Measurements from ENCODE around the gene PPP2R2D.
"Not testable (repeated sequence)": the region's sequence is repeated elsewhere in the genome, so short reads cannot be mapped to it uniquely, and the experiment has no call there.

The PPP2R2D gene

DNA sequence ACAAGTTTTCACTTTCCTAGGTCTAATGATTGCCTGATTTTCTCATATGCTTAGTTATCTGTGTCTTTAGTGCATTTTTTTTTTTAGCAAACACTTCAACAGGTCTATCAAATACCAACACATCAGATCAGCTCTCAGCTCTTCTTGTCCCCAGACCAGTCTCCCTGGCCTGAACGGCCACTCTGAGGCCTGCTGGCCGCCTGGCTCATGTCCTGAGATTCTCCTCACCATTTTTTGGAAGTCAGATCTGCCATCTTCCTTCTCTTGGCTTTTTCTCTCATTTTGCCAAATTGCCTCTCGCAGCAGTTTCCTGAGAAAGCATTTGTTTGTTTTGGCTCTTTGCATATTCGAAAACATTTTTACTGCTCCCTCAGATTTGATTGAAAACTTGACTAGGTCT, 29.3 kb downstream of the PPP2R2D start:
- DNase-seq: no peak

GRCh38 chr10:131930586-131931330, 29.9 kb downstream of the PPP2R2D start:
- DNase-seq: no peak

- DNase-seq: no peak
Observed at GRCh38 chr10:131931981-131932380, 31.2 kb downstream of the PPP2R2D start.

DNA sequence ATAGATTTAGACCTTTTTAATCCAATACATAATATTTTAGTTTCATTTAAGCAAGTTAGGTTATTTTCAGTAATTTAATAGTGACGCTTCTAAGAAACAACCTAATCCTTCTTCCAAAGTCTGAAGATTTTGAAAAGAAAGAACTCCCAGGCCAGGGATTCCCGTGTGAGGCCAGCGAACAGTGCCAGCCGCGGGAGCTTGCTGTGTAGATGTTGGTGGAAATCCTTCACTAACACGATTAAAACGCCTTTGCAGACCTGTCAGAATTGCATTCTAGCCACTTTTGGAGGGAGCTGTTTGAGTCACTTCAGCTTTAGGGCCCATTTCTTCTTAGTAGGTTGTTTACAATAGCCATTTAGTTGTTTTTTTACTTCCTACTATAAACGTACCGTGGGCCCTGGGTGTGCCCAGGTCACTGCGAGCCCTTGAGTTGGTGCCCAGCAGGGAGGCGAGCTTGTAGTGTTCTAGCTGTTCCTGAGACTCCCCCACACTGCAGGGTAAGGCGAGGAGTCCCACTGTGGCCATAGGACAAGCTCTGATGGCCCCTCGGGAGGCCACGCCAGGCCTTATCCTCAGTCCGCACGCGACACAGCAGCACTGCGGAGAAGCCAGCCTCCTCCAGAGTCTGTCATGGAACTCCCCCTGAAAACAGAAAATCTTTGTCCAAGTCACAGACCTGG, 32.3 kb downstream of the PPP2R2D start:
- DNase-seq: no peak

GRCh38 chr10:131933696-131934086, 32.9 kb downstream of the PPP2R2D start:
- DNase-seq: no peak

- DNase-seq: no peak
Observed at GRCh38 chr10:131934769-131935168, 34.0 kb downstream of the PPP2R2D start.

DNA sequence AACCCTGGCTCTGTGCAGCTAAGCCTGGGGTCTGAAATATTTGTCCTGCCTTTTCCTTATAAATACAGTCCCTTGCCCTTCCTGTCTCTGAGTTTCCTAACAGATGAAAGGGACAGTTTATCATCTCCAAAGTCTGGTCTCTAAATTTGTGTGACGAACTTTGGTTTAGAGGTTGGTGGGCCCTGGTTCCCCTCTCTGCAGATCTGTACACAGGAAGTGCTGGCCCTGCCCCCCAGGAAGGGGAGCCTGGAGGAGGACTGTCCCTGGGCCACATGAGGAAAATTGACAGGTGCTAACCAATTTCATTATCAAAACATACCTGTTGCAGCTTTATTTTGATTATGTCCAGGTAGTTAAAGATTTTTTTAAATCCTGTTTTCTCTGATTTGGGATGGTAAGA, 34.5 kb downstream of the PPP2R2D start:
- no peak for DNase-seq

DNA sequence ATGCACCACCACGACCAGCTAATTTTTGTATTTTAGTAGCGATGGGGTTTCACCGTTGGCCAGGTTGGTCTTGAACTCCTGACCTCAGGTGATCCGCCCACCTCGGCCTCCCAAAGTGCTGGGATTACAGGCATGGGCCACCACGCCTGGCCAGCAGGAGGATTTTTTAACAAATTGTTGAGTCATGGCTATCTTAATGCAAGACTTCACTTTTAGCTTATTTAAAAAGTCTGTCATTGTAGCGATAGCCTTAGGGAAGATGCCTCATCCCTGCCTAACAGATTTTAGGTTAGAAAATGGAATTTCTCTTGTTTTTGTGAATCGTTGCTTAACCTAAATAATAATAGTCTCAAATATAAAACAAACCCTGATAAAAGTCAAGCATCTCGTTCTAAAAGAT, 35.5 kb downstream of the PPP2R2D start:
- no peak for DNase-seq

- no peak for DNase-seq
Observed at GRCh38 chr10:131936736-131937135, 35.9 kb downstream of the PPP2R2D start.

DNA sequence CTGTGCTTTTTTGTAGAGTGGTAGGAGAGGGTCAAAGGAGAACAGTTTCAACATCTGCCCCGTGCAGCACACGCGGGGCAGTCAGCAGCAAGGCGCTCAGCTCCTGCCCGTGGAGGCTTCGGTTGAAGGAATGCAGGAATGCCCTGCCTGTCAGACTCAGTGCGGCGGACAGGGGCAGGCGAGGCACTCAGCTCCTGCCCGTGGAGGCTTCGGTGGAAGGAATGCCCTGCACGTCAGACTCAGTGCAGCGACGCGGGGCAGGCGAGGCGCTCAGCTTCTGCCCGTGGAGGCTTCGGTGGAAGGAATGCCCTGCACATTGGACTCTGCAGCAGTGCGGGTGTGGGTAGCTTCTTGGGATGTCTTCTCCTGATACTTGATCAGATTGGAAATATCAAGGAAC, 37.0 kb downstream of the PPP2R2D start:
- DNase-seq: no peak

DNA sequence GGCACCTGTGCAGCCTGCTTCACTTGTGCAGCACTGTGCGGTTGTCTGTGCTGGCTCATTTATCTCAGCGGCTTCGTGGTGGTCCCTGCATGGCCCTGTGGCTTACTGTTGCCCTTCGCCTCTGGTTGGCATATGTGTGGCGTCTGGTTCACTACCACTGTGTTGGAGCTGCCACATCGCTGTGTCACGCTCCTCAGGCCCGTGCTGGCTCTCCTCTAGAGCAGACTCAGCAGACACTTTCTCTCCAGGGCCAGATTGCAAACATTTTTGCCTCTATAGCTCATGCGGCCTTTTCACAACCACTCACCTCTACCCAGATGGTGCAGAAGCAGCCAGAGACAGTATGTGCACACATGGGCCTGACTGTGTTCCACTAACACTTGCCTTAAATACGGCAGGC, 37.9 kb downstream of the PPP2R2D start:
- DNase-seq: no peak

DNA sequence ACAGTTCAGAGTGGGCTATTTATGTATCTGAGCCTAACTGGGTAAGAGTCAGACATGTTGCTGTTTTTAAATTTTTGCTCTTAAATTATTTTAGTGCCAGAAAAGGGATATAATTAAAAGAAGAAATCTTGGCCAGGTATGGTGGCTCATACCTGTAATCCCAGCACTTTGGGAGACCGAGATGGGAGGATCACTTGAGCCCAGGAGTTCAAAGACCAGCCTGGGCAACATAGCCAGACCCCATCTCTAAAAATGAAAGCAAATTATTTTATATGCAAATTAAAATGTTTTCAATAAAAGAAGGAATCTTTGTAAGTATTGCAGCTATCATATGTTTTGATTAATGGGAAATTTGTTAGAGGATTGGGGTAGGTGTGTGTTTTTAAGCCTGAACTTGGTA, 41.6 kb downstream of the PPP2R2D start:
- no peak for DNase-seq

DNA sequence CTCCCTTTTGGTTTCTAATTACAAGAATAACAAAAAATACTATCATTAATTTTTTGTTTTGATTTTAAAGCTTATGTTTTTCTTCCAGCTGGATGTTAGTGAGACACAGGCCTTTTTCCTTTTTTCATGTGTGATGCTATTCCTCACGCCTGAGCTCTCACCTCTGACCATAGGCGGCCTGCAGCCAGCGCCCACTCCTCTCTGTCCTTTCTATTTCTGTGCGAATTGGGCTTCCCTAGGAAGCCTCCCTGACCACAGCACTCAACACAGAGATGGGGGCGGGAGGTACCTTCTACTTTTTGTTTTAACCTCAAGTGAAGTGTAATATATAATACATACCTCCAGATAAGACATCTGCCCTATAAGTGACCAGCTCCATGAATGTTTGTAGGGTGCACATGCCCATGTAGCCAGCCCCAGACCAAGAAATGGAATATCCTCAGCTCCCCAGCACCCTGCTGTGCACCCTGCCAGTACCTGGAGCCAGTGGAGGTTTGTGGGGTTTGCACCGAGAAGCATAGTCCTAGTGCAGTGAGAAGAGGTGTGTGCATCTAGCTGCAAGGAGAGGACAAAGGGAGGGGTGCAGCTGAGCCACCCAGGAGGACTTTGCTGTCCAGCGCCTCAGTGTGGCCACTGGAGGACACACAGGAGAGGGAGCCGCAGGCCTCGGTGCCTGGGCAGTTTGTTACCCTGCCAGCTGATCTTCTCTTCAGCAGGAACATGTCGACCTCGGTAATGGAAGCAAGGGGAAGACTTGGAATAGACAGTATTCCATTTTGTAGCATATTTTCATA, 42.4 kb downstream of the PPP2R2D start:
- peak; percentile 59 for DNase-seq

DNA sequence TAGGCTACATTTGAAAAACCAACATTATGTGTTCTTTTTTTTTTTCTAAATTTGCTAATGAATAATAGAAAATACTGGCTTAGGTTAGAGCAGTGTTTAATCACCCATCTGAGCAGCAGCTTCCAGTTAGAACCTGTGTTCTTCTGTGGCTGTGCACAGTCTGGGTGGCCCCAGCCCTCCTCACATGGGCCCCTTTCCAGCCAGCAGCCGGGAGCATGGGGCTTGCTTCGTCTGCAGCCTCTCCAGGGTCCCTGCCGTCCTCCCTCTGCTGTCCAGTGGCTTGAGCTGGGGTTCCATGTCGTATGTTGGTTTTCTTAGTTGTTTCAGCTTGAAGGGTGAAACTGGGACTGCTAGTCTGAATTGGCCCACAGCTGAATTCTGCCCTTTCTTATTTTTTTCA, 43.6 kb downstream of the PPP2R2D start:
- no peak for DNase-seq

DNA sequence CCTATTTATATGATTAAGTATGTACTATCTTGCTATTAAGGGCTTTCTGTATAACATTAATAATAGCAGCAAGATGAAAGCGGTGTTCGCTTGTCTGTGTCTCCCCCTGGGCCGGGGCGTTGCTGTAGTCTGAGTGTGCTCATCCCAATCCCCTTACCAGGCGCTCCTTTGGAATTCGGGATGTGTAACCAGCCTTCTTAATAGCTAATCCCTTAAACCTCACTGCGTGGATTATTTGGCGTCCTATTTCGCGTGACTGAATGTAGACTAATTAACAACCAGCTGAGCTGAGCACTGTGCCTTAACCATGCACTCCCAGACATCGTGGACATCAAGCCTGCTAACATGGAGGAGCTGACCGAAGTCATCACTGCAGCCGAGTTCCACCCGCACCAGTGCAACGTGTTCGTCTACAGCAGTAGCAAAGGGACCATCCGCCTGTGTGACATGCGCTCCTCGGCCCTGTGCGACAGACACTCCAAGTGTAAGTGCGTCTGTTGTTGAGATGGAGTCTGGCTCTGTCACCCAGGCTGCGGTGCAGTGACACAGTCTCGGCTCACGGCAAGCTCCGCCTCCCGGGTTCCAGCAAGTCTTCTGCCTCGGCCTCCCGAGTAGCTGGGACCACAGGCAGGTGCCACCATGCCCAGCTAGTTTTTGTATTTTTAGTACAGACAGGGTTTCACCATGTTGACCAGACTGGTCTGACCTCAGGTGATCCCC, 44.3 kb downstream of the PPP2R2D start:
- DNase-seq: no peak

DNA sequence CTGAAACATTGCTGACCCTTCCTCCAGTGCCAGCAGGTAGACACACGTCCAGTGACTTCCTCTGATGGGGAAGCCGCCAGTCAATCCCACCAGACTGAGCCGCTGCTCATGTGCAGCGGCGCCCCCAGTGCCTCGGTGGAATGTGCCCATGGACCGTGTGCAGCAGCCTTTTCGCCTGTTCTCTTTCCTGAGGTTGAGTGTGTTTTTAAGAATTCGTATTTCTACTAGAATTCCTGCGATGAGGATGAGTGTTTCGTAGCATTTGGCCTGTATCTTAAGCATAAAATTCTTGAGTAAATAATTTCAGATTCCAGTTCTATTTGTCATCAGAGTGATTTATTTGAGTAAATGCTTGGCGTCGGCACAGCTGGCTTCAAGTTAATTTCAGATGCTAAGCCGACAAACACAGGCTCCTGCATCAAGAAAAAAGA, 45.5 kb downstream of the PPP2R2D start:
- DNase-seq: peak; percentile 62

DNA sequence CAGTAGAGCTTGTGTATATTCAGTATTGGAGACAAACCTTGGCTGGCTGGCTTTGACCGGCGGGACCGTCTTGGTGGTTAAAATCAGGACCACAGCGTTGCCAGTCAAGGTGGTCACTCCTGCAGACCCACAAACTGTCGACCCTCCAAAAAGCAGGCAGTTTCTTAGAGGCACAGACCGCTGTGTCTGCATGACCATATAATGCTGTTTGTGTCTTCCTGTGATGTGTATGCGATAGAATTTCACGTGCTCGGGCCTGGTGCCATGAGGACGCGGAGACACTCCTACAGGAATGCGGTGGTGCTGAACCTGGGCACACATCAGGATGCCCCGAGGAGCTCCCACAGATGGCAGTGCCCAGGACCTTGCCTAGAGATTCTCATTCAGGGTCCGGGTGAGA, 46.1 kb downstream of the PPP2R2D start:
- no peak for DNase-seq

DNA sequence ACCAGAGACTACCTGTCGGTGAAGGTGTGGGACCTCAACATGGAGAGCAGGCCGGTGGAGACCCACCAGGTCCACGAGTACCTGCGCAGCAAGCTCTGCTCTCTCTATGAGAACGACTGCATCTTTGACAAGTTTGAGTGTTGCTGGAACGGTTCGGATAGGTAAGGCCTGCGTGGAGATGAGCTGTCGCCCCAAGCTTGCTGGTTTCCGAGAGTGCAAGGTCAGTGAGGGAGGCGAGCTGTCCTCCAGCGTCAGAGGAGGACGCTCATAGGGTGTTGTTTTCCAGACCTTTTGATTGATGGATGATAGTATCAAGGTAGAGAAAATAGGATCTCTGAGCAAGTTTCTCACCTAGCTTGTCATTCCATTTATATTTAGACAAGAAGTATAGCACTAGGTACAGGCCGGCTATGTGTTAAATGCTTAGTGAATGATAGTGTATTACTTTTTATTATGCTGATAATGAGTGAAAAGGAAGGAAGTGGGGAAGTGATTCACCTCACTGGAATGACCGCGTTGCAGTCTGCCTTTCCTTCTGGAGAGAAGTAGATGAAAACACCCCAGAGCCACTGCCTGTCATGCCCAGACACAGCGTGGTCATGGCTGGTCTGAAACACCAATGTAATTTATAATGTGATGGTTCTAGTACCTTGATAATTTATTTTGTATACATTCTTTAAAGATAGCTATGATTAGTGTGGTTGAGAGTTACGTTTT, 47.0 kb downstream of the PPP2R2D start:
- DNase-seq: peak; percentile 70

- DNase-seq: no peak
Observed at GRCh38 chr10:131948501-131948900, 47.7 kb downstream of the PPP2R2D start.

GRCh38 chr10:131949041-131949862, 48.4 kb downstream of the PPP2R2D start:
- no peak for DNase-seq

DNA sequence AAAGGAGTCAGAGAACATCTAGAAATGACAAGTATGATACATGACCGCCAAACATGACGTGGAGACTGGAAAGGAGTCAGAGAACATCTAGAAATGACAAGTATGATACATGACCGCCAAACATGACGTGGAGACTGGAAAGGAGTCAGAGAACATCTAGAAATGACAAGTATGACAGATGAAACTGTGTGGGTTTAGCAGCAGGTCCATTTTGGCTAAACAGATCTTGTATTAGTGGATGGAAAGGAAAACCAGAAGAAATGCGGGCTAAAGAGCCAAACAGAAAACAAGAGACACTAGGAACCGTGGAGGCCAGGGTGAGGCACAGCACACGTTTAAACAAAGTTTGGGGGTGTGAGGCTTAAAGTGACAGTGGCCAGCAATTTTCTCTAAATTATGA, 49.1 kb downstream of the PPP2R2D start:
- not testable (repeated sequence) for DNase-seq
